K562 (cell line): ENCODE results near the gene FABP2. TPM values are rescaled to one million over a fixed set of nuclear protein-coding genes. Genes with fewer than 3 reads are reported as not detected.

Source experiments
- BHLHE40 ChIP-seq: IDR thresholded peaks from 2 replicates; pipeline ENCODE4 v1.6.1; 2011; ENCODE audit warnings: low read length, improper control_type of control experiment
- CTCF ChIP-seq, 3 experiments: IDR thresholded peaks in 2 of 3; conservative IDR thresholded peaks in 1 of 3; 2 replicates each; pipeline ENCODE4 v1.5.1; 2011 to 2012; ENCODE audit warnings: low read length in 3 of 3, mild to moderate bottlenecking in 3 of 3, control low read depth in 2 of 3, improper control_type of control experiment in 1 of 3, inconsistent platforms in 1 of 3, low read depth in 1 of 3, mixed read lengths in 1 of 3, moderate library complexity in 1 of 3; ENCODE audit not compliant: insufficient read depth in 2 of 3
- DEAF1 ChIP-seq: fragments of 450-650 bp; formaldehyde crosslinking; IDR thresholded peaks from 2 replicates; pipeline ENCODE4 v1.4.0; 2020; ENCODE audit warnings: mild to moderate bottlenecking, moderate library complexity
- FOXA3 ChIP-seq, 2 experiments: fragments of 450-650 bp in 1 of 2; sonication (generic) in 1 of 2; formaldehyde crosslinking; IDR thresholded peaks in 1 of 2; conservative IDR thresholded peaks in 1 of 2; 2 replicates each; pipeline versions ENCODE4 v1.4.0 to v1.8.0; 2020 to 2022; ENCODE audit warnings: mild to moderate bottlenecking in 2 of 2, missing genetic modification reagents in 1 of 2
- HNRNPK ChIP-seq: fragments of 200-400 bp; formaldehyde crosslinking; IDR thresholded peaks from one replicate; pipeline ENCODE4 v1.6.1; 2018; ENCODE audit warnings: mild to moderate bottlenecking, low read depth, low read length; ENCODE audit not compliant: poor library complexity, severe bottlenecking
- KHSRP ChIP-seq: fragments of 450-650 bp; IDR thresholded peaks from 2 replicates; pipeline ENCODE4 v1.6.1; 2017
- MCM2 ChIP-seq: fragments of 450-650 bp; IDR thresholded peaks from 2 replicates; pipeline ENCODE4 v1.6.1; 2017; ENCODE audit warnings: low read depth, mild to moderate bottlenecking
- MLX ChIP-seq, 2 experiments: fragments of 450-650 bp in 1 of 2; sonication (generic) in 1 of 2; formaldehyde crosslinking; conservative IDR thresholded peaks; 2 replicates each; pipeline versions ENCODE4 v1.4.0 to v1.8.1; 2020 to 2022; ENCODE audit warnings: mild to moderate bottlenecking in 1 of 2, missing genetic modification reagents in 1 of 2
- PKNOX1 ChIP-seq: fragments of 450-650 bp; IDR thresholded peaks from 2 replicates; pipeline ENCODE4 v1.6.1; 2016
- RAD21 ChIP-seq, 2 experiments: fragments of 250-450 bp in 1 of 2; fragments of 450-650 bp in 1 of 2; sonication (Bioruptor Pico) in 1 of 2; formaldehyde crosslinking in 1 of 2; IDR thresholded peaks in 1 of 2; conservative IDR thresholded peaks in 1 of 2; 2 replicates each; pipeline versions ENCODE4 v1.4.0 to v1.8.0; 2020 to 2022; ENCODE audit warnings: mild to moderate bottlenecking in 2 of 2, moderate library complexity in 1 of 2
- SMC3 ChIP-seq: conservative IDR thresholded peaks from 2 replicates; pipeline ENCODE4 v1.6.1; 2011; ENCODE audit warnings: low read depth, low read length, improper control_type of control experiment; ENCODE audit not compliant: insufficient read depth
- UBTF ChIP-seq, 2 experiments: IDR thresholded peaks; 2 replicates each; pipeline ENCODE4 v1.6.1; 2012; ENCODE audit warnings: improper control_type of control experiment in 2 of 2, low read depth in 2 of 2, low read length in 2 of 2, borderline replicate concordance in 1 of 2
- XRCC4 ChIP-seq: IDR thresholded peaks from one replicate; pipeline ENCODE4 v1.6.1; 2011; ENCODE audit not compliant: insufficient read depth, insufficient read length; ENCODE audit errors: extremely low read depth
- ZBTB12 ChIP-seq: fragments of 250-450 bp; sonication (Bioruptor Pico); IDR thresholded peaks from 2 replicates; pipeline ENCODE4 v1.4.0; 2020
- ZNF274 ChIP-seq: IDR thresholded peaks from 2 replicates; pipeline ENCODE4 v1.6.1; 2011; ENCODE audit warnings: low read depth, mild to moderate bottlenecking, low read length, moderate library complexity, borderline replicate concordance
- ZNF347 ChIP-seq: fragments of 450-650 bp; formaldehyde crosslinking; IDR thresholded peaks from 2 replicates; pipeline ENCODE4 v1.4.0; 2020; ENCODE audit warnings: low read depth, mild to moderate bottlenecking, moderate library complexity
- ZNF699 ChIP-seq: fragments of 250-450 bp; sonication (Bioruptor Pico); IDR thresholded peaks from 2 replicates; pipeline ENCODE4 v1.8.0; 2021; ENCODE audit warnings: mild to moderate bottlenecking, moderate library complexity; ENCODE audit not compliant: insufficient replicate concordance
- polyA plus RNA-seq, 8 experiments: library from polyadenylated mRNA; depleted of rRNA in 4 of 8; stranded (reverse) in 5 of 8; unstranded in 3 of 8; fragments of >200 nt; fragmentation: Nextera tagmentation in 2 of 8; fragmentation: Illumina TruSeq in 1 of 8; extraction: Ambion mirVana in 2 of 8; extraction: Trizol in 1 of 8; gene quantifications; 2 replicates each; pipeline versions ENCODE4 v1.2.1 to v1.2.3, GENCODE V29; 2011 to 2014; ENCODE audit warnings: inconsistent platforms in 1 of 8, missing spikeins in 1 of 8
- total RNA-seq, 7 experiments: library from RNA; depleted of rRNA in 6 of 7; stranded (reverse); fragments of >200 nt in 6 of 7; fragmentation: Illumina TruSeq in 2 of 7; extraction: Trizol in 2 of 7; gene quantifications; 2 replicates each; pipeline versions ENCODE4 v1.2.1 to v1.2.3, GENCODE V29; 2011 to 2021; ENCODE audit warnings: low replicate concordance in 1 of 7

FABP2 gene
- total and polyA plus RNA-seq, 9 of the 15 experiments (the other 6 are each of a cell fraction or from before 2014, with no cell fraction given) = not detected

- TF ChIP-seq CTCF (IDR thresholded peaks at IDR 0.05 in 2 of 3, conservative IDR thresholded peaks at IDR 0.05 in 1 of 3; ENCODE audit: insufficient read depth in 2 of 3, low read depth in 1 of 3, low read length in 3 of 3) (peak; percentile 44 to 76 (median 47); a peak in 5 of 6 replicates), UBTF (IDR thresholded peaks at IDR 0.05; ENCODE audit: borderline replicate concordance in 1 of 2, low read depth in 2 of 2, low read length in 2 of 2) (no peak), XRCC4 (no peak), HNRNPK (no peak), ZNF274 (no peak), SMC3 (peak; percentile 46; the same call in 1 of the 2 replicates), MCM2 (no peak), ZNF347 (CRISPR knock-in tag) (no peak), MLX (CRISPR knock-in tag; conservative IDR thresholded peaks at IDR 0.05) (no peak), ZBTB12 (no peak), PKNOX1 (no peak), RAD21 (CRISPR knock-in tag; conservative IDR thresholded peaks at IDR 0.05 in 1 of 2, IDR thresholded peaks at IDR 0.05 in 1 of 2) (peak; percentile 76 to 79), DEAF1 (peak; percentile 52; the same call in 1 of the 2 replicates), FOXA3 (CRISPR knock-in tag; conservative IDR thresholded peaks at IDR 0.05 in 1 of 2, IDR thresholded peaks at IDR 0.05 in 1 of 2) (no peak), BHLHE40 (no peak), KHSRP (no peak), ZNF699 (no peak)
These were observed 35.4 kb downstream of the FABP2 start (continued) for GRCh38 chr4:119286377-119287002.
